H4 (cell line): ENCODE measurements around the gene KCNIP1. TPM values are rescaled to one million over a fixed set of nuclear protein-coding genes. Genes with fewer than 3 reads are reported as not detected.

Experiments used
- DNase-seq: peaks from one replicate; pipeline ENCODE4 v3.0.0-alpha.2; 2015; ENCODE audit warnings: low spot score
- total RNA-seq: library from RNA; depleted of rRNA; stranded (reverse); fragments of >200 nt; shearing (Covaris generic); gene quantifications from 2 replicates; pipeline ENCODE4 v1.2.3, GENCODE V29; 2014

The KCNIP1 gene
- total RNA-seq, 1 experiment from 2014 or later, result not detected

DNA sequence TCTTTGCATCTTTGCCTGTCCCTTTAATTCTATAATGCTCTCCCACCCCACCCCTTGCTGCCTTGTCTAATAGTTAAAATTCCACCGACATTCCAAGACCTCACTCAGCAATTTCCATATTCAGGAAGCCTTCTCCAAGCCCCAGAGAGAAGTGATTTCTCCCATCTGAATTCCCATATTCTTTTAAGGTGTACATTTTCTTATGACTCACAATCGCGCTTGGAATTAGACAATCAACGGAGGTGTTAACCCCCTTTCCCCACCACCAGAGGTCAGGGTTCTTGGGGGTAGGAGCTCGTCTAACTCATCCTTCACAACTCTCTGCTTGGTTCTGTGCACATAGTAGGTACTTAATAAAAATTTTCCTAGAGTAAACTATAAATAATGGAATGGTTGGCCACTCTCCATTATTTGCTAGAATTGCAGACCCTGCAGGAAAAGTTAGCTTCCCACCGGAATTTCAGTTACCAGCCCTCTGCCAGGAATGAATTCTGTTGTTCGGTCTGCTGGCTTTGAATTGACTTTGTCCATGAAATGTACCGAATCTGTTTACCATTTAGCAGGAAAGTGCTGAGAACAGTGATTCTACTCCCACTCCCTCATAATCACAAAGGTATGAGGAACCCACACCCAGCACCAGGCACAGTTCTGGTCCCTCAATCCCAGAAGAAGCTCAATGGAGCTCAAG lies 5.0 kb downstream of the KCNIP1 start:
- DNase-seq, result no peak

DNA sequence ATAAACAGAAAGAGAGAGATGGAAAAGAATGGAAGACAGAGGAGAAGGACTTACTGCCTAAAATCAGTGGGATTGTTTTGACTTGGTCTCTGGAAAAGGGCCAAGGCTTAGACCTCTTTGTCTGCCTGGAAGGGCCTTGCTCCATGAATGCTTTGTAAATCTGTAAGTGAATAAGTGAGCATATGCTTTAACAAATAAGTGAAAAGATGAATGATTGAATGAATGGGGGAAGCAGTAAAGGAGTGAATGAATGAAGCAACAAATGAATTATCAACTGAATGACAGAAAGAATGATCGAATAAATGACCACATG lies 5.5 kb downstream of the KCNIP1 start:
- DNase-seq, result no peak

DNA sequence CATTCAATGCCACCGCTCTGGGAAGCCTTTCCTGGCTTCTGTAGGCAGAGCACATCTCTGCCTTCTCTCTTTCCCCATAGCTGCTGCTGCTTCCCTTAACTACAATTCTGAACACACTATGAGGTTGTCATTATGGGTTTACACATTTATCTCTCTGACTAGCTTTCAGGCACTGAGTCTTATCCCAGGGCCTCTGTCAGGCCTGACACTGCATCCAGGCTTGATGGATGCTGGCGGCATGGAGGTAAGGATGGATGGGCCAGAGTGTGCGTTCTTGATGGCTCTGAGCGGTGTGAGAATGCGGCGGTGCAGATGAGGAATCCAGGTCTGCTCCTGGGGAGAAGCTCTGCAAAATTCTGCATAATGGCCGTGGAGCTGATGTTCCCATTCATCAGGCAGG lies 6.3 kb downstream of the KCNIP1 start:
- no peak for DNase-seq

DNA sequence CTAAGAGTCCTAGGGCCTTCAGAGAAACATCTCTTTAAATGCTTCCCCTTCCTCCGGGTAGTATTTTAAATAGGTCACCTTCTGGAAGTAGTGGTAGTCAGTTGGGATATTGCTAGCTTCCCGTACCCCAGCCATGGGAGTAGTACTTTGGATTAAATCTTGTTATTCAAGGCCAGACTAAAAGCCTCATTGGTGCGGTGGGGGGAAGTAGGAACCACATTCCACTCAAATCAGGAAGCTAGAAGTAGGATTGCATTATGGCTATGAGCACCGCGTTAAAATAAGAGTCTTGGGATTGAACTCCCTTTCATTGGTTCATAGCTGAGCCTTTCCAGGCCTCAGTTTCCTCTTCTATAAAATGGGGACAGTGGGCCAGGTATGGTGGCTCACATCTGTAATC lies 6.7 kb downstream of the KCNIP1 start:
- no peak for DNase-seq

DNA sequence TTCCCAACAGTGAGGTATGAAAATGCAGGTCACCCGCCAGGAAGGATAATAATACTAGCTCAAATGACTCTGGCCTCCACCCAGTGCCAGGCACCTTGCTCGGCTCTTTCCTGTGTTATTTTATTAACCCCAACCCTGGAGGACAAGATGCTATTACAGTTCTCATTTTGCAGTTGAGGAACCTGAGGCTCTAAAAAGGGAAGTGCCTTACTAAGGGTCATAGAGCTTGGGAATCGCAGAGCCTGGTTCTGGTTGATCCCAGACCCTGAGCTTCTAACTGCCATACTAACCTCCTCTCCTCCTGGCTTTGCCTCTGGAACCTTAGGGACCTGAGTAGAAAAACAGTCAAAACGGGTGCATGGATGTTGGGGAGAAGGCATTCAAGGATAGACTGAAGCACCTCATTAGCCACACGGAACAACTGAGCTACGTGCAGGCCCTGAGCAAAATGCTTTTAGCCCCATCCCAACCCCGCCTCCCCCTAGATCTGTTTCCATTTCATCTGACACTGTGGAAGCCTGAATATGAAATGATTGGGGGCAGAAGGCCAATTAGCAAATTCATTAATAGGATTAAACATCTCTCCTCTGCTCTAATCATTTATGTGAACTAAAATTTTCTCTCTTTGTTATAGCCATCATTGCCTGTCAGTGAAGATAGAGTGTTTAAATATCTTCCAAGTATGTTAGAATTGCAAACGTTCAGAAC lies 7.9 kb downstream of the KCNIP1 start:
- DNase-seq, result no peak

DNA sequence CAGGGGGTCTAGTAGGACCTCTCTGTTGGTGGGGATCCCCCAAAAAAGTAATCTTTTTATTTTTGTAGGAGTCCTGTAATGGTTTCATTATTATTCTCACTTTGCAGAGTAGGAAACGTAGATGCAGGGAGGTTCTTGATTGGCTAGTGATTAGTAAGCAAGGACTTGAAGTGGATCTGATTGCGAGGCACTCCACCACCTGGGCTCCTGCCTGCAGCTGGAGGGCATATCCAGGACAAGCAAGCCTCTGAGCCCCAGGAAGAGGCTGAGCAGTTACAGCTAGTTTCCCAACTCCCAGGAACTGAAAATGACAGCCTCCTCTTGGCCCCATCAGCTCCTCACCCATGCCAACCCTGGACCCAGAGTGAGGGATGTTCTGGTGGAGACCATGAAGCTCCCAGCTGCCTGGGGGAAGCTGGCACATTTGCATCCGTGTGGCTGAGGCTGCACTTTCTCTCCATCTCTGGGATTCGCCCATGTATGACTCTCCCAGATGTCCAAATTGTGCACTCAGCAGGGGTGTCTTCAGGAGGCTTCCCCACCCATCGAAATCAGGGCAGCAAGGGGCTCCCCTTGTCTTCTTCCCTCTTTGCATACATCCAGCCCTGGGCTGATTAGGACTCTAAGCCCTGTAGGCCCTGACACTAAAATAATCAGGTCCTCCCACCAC lies 10.2 kb downstream of the KCNIP1 start:
- DNase-seq, result no peak

DNA sequence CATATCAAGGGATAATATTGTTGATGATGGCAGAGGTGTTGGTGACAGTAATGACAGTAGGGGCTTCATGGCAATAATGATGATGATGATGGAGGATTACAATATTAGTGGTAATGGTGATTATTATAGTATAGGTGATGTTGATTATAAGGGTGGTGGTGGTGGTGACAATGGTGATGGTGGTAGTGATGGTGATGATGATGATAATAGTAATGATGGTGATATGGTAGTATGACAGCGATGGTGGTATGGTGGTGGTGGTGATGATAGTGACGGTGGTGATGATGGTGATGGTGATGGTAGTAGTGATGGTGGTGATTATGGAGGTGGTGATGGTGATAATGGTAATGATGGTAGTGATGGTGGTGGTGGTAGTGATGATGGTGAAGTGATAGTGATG lies 13.6 kb downstream of the KCNIP1 start:
- DNase-seq, result no peak

DNA sequence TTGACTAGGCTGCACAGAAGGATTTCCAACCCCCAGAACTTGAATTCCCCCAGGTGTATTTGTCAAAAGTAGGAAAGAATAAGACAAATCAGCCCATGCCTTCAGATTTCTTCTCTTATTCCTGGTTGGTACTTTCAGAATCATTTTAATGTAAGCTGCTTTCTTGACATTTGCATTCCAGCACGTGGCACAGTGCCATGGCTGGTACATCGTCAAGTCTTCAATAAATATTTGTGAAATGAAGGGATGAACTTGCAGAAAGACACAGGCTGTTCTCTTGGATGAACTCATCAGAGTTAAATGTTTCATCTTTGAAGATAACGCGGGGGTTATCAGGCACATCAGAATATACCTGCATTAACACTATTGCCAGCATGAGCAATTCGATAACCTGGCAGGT lies 14.5 kb downstream of the KCNIP1 start:
- no peak for DNase-seq

DNA sequence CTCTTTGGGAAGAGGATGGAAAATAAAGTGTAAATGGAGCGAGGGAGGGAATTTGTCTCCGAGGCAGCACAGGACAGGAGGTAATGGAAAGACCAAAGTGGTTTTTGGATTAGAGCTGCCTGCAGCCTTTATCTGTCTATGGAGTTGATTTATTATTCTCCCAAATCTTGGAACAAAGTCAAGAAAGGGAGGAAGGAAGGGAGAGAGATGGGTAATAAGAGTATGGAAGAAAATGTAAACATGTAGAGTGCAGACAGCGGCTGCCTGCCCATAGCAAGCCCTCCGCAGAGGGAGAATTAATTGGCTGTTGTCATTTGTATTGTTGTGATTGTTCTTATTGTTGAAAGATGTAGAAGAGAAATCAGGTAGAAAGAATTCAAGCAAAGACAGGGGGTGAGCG lies 15.7 kb downstream of the KCNIP1 start:
- DNase-seq, result no peak

DNA sequence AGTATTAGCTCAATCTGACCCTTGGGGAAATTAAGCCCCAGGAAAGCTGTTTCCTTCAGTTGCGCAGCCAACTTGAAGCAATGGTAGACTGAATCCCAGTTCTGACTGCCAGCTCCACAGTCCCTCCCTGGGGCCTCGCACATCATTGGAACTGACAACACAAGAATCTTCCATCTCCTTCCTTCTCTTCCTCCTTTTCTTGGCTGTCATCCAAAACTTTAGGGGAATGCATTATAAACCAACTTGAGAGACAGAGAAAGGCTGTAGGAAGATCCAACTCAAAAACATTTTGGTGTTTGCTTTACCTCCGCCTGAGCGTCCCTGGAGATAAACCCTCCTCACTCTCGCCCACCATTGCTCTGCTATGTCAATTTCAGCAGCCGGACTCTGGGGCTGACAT lies 16.6 kb downstream of the KCNIP1 start:
- DNase-seq, result no peak

DNA sequence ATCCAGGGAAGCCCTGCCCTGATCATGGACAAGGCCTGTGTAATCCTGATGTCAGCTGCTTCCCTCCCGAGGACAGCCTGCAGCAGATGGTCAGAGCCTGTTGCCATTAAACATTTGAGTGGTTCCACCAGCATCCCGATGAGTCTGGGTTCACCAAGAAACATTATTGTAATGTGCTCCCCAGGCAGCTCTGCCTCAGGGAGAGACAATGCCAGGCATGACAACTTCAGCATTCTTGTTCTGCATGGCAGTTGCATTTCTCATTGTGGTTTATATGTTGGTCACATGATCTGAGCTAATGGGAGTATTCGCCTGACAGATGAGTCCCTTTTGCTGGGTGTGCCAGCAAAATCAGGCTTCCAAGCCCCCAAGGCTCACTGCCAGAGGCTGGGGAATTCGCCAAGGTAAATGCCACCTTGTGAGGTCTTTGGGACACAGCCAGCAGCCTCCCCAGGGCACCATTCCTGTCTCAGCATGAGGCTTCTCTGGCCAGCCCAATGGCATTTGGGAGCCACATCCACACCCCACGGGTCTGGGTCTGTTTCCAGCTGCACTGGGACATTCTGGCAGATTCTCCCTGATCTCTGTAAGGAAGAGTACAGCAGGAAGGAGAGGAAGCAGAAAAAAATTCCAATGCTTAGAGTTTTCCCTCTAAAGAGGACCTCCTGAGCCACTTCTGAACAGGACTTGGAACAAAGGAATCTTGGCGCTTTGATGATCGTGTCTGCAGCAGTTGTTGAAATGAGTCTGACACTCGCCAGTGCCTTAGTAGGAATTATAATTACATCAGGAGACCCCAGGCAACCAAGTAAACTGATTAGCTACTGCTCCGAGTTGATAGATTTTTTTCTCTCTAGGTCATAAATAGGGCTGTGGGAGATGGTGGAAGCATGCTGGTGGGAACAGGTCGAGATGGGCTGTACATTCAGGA lies 18.7 kb downstream of the KCNIP1 start:
- peak; percentile 89 for DNase-seq

DNA sequence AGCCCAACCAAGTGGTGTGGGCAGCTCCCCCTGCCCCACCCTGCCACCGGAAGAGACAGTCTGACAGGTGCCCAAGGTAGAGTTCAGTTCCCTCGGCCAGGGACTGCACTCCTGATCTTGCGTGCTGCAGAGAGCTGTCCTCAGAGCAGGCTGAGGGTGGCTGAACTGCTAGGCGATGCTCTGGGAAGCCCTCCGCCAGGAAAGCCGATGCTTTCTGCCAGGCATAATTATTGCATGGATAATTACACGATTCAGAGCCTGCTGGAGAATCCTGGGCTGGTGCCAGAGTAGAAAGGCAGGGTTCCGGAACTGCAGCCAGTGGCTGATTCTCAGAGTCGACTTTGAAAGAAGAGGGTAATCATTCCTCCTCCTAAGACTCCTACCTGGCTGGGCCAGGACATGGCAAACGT lies 19.3 kb downstream of the KCNIP1 start:
- DNase-seq, result peak; percentile 16

DNA sequence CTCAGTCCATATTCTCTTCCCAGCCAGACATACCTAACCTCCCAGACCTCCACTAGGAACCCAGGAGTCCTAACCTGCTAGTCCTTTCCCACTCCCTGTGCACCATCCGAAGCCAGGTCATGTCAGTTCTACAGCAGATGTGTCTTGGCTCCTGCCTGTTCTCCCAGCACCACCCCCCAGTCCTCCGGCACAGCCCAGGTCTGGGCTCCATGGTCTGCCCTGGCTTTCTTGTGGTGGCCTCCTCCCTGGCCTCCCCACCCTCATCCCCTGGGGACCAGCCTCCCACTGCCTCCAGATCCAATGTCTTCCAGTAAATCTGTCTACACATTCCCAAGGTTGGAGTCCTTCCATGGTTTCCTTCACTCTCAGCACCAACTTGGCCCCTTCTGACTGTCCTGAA lies 20.0 kb downstream of the KCNIP1 start:
- no peak for DNase-seq

DNA sequence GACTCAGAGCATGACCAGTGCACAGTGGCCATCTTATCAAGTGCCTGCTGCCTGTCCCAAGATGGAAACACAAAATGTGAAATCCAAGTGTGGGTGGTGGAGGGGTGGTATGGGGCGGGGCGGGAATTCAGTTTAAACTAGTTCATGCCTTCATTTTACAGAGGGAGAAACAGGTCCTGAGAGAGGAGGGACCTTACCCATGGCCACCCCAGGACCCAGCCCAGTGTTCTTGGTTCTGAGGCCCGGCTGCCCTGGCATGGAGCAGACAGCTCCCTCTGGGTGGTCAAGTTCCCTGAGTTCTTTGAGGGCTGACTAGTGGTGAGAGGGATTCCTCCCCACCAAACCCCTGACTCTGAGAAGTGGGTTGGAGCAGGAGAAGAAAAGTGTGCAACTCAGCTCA lies 20.8 kb downstream of the KCNIP1 start:
- no peak for DNase-seq

DNA sequence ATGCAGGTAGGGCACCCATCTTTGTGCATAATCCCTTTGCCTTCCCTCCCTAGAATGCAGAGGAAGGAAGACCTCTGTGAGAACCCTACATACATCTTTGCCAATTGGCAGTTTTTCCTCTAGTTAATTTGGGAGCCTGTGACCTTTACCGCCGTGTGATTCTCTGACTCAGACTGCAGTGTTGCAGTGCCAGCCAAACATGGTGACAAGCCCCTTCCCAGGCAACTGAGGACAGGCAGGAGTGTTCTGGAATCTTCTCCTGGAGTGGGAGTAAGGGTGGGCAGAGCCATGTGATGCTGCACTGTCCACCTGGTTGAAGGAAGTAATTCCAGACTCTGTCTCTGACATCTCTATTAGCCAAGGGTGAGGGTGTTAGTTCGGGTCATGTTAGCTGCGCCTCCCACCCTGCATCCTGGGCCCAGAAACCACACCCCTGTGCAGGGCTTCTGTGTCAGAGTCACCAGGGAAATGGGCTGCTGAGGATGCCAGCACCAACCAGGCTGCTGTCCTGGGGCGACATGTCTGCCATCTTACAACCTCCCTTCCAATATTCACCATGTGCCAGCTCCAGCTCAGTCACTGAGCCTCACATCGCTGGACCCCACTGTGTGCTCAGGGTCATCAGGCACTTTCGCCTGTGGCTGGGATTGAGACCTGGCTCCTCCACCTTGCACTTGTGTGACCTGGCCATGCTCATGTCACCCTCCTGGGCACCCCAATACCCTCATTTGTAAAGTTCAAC lies 21.8 kb downstream of the KCNIP1 start:
- DNase-seq, result no peak

DNA sequence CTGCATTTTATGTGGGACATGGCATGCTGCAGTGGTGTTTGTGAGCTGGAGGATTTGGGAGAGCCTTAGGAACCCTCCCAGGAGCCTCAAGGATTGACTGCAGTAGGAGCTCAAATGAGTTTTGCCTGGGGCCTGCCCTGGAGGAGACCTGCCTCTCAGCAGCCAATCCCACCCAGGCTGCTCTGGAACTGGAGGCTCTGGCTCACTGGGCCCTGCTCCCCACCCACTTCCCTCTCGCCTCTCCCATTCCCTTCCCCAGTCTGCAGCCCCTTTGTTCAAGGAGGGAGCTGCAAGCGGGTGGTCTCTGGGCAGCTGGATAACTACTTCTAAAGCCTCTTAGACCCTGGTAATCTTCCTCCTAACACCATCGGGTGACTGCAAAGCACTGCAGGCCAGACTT lies 24.2 kb downstream of the KCNIP1 start:
- DNase-seq, result no peak

DNA sequence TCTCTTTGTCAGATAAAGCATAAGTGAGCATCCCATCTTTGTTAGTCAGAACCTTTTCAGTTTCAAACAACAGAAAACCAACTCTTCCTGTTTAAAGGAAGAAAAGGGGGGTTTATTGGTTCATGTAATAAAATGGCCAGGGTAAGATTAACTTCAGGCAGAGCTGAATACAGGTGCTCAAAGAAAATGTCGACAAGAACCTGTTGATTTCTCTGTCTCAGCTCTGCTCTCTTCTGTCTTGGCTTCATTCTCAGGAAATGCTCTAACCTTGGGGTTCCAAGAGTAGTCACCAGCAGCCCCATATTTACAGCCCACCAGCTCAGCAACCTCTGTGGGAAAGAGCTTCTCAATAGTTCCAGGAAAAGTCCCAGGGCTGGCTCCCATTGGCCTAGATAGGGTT lies 25.2 kb downstream of the KCNIP1 start:
- DNase-seq, result no peak

DNA sequence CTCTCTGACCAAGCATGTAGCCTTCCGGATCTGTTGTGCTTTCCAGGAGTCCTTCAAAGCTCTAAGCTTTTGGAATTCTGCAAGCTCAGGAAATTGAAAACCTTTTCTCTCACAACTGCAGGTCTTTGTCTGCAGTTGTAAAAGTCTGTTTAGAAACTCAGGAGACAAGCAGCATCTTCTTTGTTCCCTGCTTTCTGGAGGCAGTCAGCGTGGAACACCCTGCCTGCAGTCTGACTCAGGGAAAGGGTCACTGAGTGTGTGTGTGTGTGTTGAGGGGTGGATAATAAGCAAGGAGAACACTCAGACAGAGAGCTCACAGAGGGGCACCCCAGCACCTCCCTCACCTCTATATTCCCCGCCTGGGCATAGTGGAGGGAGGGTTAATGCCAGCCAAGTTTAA lies 29.1 kb downstream of the KCNIP1 start:
- DNase-seq, result no peak

DNA sequence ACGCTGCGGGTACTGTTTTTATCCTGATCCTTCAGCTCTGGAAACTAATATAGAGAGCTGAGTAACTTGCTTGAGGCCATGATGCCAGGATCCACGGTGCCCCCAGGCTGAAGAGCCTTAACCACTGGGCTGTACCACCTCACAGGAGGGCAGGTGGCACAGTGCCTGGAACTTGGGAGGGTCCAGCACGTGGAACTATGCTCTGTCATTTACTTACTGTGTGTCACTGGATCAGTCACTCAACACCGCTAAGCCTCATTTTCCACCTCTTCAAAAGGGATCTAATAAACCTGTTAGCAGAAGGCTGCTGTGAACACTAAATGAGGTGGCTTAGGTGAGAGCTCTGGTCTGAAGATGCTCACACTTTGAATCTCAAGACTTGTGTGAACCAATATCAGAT lies 29.6 kb downstream of the KCNIP1 start:
- no peak for DNase-seq

DNA sequence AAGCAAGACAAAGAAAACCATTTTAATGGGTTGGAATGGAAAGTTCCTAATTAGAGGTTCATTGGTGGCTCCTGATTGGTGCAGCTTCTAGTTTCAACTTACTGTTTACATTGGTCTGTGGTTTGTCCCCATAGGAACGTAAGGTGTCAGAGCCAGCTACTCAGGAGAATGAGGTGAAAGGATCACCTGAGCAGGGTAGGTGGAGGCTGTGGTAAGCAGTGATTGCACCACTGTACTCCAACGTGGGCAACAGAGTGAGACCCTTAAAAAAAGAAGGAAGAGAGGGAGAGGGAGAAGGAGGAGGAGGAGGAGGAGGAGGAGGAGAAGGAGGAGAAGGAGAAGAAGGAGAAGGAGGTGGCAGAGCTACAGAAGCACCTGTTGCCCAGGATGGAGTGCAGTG lies 30.4 kb downstream of the KCNIP1 start:
- DNase-seq, result peak; percentile 54

DNA sequence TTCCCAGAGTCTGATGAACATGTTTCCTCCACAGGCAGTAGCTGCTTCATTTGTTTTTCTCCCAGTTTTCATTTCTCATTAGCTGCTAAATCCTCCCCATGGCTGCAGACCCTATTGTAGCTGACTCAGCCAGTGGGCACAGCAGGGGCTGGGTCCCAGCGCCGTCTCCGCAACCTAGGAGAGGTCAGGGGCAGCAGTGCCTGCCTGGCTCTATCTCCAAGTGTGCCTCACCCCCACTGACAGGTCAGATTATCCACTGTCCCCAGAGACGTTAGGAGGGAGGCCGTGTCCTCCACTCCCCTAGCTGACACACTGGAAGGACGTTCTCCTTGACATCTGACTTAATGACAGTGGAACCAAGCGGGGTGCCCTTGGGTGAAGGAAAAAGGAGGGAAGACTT lies 31.1 kb downstream of the KCNIP1 start:
- DNase-seq, result no peak

DNA sequence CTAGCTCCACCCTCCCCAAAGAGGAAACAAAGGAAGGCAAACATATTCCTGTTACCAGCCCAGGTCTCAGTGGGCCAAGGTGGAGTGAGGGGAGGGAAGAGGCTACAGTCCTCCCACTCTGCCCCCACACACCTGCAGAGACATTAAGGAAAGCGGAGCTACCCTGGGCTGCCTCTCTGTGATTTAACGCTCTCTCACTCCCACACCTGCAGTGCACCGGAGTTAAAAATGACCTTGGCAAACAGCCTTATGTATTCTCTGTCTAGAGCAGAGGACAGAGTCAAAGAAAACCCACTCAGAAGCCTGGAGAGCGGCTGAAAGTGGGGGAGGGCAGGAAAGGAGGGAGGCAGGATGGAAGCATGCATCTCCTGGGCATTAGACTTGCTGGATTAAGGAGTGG lies 32.7 kb downstream of the KCNIP1 start:
- DNase-seq, result no peak
